Neutrophil (primary cell): ENCODE data around the gene HINT3.

Experiments used
- H3K27ac ChIP-seq: fragments of 200-600 bp; sonication (generic); 2 replicates; pipeline ENCODE4 v1.5.1; 2016; ENCODE audit warnings: mild to moderate bottlenecking, moderate library complexity
- H3K27me3 ChIP-seq: fragments of 200-600 bp; sonication (generic); 2 replicates; pipeline ENCODE4 v1.6.0; 2016; ENCODE audit warnings: mild to moderate bottlenecking
- H3K36me3 ChIP-seq: fragments of 200-600 bp; sonication (generic); 2 replicates; pipeline ENCODE4 v1.5.1; 2017
- H3K4me1 ChIP-seq, 2 experiments: fragments of 200-600 bp in 1 of 2; sonication (generic) in 1 of 2; 1 replicate in 1 of 2; 2 replicates in 1 of 2; pipeline versions ENCODE4 v1.5.1 to v1.6.1; 2013 to 2016; ENCODE audit warnings: low read depth in 1 of 2, low read length in 1 of 2, mild to moderate bottlenecking in 1 of 2, moderate library complexity in 1 of 2; ENCODE audit not compliant: control insufficient read depth in 1 of 2, insufficient read depth in 1 of 2
- H3K4me3 ChIP-seq, 2 experiments: fragments of 200-600 bp in 1 of 2; sonication (generic) in 1 of 2; 1 replicate in 1 of 2; 2 replicates in 1 of 2; pipeline ENCODE4 v1.5.1; 2013 to 2016; ENCODE audit warnings: low read depth in 1 of 2, low read length in 1 of 2, mild to moderate bottlenecking in 1 of 2, moderate library complexity in 1 of 2
- H3K9me3 ChIP-seq: fragments of 200-600 bp; sonication (generic); 2 replicates; pipeline ENCODE4 v1.5.1; 2016
- CTCF ChIP-seq: fragments of 200-600 bp; sonication (generic); IDR thresholded peaks from 2 replicates; pipeline ENCODE4 v1.5.1; 2016; ENCODE audit warnings: antibody characterized with exemption

HINT3 gene

GRCh38 chr6:126027601-126028000, 71.0 kb downstream of the HINT3 start:
- Histone ChIP-seq H3K36me3 (no peaks in the 10 kb centered on the region), H3K9me3 (no peaks in the 10 kb centered on the region), H3K27ac (no peak overlapping the region), H3K4me1 (no peaks in the 10 kb centered on the region), H3K27me3 (no peaks in the 10 kb centered on the region), H3K4me3 (no peak overlapping the region)
- no peak for TF ChIP-seq CTCF
